Fibroblast of the aortic adventitia (primary cell): ENCODE results near the gene MANEA. TPM values are rescaled to one million over a fixed set of nuclear protein-coding genes. Genes with fewer than 3 reads are reported as not detected.

Experiments used
- DNase-seq: peaks from one replicate; pipeline ENCODE4 v3.0.0-alpha.2; 2010; ENCODE audit warnings: low read depth
- H3K4me3 ChIP-seq: 2 replicates; pipeline ENCODE4 v1.5.1; 2011; ENCODE audit warnings: low read depth, mild to moderate bottlenecking, control low read depth, low read length, moderate library complexity
- total RNA-seq: library from RNA; depleted of rRNA; stranded (reverse); fragments of >200 nt; gene quantifications from 2 replicates; pipeline ENCODE4 v1.2.3, GENCODE V29; 2012; ENCODE audit warnings: low replicate concordance
- TF ChIP-seq, protein P1 (sequence below): IDR thresholded peaks from 2 replicates; pipeline ENCODE4 v1.5.1; 2011; ENCODE audit warnings: mild to moderate bottlenecking, low read length, control low read depth, inconsistent platforms; ENCODE audit not compliant: insufficient read depth

Gene MANEA
- total RNA-seq, 1 donor, result 24.9 TPM

DNA sequence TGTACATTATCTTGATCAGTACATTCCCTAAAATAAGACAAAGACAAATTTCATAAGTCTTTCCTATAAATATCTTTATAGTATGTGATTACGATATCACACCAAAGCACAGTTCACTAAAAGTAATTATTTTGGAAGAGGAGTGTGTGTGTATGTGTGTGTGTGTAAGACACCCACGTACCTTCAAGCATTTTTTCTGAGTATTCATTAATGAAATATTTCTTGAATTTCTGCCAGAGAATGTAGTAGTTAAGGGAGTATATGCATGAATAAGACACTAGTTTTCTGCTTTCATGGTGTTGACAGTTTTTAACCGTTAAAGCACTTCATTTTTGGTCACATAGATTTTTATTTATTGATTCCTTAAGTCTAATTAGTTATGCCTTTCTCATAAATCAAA lies 36.8 kb downstream of the MANEA start:
- H3K4me3 ChIP-seq, result no peak overlapping the region
- TF ChIP-seq, protein P1, sequence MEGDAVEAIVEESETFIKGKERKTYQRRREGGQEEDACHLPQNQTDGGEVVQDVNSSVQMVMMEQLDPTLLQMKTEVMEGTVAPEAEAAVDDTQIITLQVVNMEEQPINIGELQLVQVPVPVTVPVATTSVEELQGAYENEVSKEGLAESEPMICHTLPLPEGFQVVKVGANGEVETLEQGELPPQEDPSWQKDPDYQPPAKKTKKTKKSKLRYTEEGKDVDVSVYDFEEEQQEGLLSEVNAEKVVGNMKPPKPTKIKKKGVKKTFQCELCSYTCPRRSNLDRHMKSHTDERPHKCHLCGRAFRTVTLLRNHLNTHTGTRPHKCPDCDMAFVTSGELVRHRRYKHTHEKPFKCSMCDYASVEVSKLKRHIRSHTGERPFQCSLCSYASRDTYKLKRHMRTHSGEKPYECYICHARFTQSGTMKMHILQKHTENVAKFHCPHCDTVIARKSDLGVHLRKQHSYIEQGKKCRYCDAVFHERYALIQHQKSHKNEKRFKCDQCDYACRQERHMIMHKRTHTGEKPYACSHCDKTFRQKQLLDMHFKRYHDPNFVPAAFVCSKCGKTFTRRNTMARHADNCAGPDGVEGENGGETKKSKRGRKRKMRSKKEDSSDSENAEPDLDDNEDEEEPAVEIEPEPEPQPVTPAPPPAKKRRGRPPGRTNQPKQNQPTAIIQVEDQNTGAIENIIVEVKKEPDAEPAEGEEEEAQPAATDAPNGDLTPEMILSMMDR, result no peak
- no peak for DNase-seq

DNA sequence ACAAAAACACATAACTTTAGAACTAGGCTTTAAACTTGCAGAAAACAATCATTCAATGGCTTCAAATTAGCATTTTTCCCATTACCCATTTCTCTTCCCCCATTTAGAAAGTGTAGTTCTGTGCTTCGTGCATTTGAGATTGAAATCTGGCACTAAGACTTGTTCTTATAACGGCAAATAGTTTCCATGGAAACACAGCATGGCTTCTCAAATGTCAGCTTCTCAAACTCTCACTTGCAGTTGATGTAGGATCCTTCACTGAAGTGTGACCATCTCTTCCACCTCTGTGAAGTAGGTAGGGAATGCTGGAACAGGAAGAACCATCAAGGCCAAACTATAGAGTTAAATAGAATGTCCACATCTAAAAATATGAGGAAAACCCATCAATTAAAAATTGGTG lies 52.2 kb downstream of the MANEA start:
- TF ChIP-seq, protein P1, result no peak
- no peak overlapping the region for H3K4me3 ChIP-seq
- no peak for DNase-seq

DNA sequence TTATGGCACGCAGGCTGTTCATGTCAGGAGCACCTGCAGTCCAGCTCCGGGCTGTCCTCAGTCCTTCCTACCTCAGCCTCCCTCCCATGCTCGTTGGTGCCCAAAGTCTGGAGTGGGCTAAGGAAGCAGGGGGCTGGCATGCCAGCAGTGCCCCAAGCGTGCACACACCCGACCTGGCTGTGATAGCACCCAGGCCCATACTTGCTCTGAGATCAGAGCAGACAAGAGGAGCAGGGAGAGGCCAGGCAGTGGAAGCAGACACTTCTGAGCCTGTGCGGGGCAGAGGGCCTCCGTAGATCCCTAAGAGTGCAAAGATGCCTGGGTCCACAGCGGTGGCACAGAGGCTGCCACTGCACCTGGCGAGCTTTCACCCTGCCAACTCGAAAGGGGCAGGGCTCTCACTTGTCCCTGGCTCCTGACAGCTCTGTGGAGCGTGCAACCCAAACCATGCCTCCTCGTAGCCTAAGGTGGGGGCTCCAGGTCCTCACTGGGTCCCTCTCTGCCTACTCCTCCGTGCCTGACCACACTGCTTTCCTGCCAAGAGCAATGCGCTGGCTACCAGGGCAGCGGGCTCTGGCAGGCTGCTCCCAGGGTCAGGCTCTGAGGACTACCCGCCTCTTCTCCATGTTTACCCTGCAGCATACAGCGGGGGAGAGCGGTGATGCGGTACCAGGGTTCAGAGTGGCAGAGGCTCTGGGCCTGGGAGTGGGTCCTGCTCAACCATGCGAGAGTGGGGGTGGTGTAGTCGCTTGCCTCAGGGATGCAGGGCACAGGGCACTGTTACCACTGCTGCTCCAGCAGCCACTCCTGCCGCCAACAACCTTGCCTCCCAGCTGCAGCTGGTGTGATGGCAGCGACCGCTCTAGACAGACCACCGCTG lies 59.5 kb downstream of the MANEA start:
- DNase-seq, result no peak
- no peak overlapping the region for H3K4me3 ChIP-seq
- TF ChIP-seq, protein P1, result no peak

DNA sequence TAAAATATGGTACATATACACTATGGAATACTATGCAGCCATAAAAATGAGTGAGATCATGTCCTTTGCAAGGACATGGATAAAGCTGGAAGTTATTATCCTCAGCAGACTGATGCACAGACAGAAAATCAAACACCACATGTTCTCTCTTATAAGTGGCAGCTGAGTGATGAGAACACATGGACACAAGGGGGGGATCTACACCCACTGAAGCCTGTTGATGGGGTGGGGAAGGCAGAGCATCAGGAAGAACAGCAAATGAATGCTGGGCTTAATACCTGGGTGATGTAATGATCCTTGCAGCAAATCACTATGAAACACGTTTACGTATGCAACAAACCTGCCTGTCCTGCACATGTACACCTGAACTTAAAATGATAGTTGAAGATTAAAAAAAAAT lies 71.3 kb downstream of the MANEA start:
- TF ChIP-seq, protein P1, result no peak
- DNase-seq, result no peak
- no peak overlapping the region for H3K4me3 ChIP-seq

DNA sequence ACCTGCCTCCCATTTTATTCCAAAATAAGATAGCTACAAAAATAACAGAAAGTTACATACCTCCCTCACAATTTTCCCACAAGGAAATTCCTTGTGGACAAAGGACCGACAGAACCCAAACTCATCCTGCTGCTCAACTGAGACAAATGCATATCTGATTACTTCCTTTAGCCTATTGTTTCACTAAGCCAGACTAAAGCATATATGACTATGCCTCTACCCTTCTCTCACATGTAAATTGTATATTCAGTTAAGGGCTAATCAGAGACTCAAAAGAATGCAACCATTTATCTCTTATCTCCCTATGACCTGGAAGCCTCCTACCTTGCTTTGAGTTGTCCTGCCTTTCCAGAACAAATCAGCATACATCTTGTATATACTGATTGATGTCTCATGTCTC lies 72.1 kb downstream of the MANEA start:
- DNase-seq, result no peak
- no peak overlapping the region for H3K4me3 ChIP-seq
- TF ChIP-seq, protein P1, result no peak

DNA sequence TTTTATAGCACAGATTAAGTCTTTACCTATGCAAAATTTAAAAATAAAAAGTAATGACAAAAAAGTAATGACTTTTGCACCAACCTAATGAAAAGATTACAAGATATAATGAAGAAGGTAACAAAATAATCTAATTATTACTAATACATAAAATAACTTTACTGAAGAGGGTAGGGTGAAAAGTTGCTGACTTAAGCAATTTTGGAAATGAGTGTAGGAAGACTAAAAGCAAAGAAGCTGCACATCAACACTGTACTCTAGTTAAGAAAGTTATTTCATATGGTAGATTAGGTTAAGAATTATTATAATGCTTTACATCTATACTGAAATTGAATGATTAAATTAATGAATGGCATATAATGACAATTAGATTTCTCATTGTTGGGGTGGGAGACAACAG lies 76.8 kb downstream of the MANEA start:
- TF ChIP-seq, protein P1, result no peak
- no peak for DNase-seq
- no peak overlapping the region for H3K4me3 ChIP-seq
